Anterior cingulate cortex (tissue), 58 donors: ENCODE measurements around the gene TNFRSF8.

ENCODE experiments used
- DNase-seq, 58 donors: peaks; one replicate each; lab custom pipeline; 2025; lab: John Stamatoyannopoulos, UW

Gene TNFRSF8

DNA sequence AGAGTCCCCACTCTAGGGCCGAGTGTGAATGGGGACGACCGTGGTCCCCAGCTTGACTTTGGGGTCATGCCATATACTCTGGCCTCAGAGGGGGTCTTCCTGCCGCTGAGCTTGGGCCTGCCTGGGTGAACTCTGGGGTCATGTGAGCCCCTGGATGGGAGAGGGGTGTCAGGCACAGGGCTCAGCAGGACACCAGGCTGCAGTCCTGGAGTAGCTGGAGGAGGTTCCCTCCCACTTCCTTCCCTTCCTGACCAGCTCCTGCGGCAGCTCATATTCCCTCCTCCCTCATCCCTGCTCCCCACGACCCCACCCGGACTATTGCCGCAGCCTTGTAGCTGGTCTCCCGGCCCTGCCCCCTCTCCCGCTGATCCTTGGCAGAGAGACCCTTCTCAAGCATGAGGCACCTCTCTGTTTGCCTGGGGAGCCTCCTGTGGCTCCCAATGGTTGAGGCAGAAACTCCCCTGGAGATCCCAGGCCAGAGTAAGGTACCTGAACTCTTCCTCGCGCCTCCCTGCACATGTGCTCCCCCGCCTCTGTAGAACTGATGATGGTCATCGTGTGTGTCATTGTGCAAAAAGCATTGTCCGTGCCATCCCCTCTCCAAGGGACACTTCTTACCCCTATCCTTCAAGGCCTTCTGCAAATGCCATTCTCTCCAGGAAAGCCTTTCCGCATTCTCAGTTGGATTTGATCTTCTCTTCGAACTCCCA lies 105.5 kb downstream of the TNFRSF8 start:
- no peak for DNase-seq

GRCh38 chr1:12169442-12170135 lies 106.5 kb downstream of the TNFRSF8 start:
- no peak for DNase-seq

- DNase-seq: no peak
Observed at GRCh38 chr1:12170263-12170671, 107.2 kb downstream of the TNFRSF8 start.

- no peak for DNase-seq
Observed at GRCh38 chr1:12171206-12172041, 108.3 kb downstream of the TNFRSF8 start.

DNA sequence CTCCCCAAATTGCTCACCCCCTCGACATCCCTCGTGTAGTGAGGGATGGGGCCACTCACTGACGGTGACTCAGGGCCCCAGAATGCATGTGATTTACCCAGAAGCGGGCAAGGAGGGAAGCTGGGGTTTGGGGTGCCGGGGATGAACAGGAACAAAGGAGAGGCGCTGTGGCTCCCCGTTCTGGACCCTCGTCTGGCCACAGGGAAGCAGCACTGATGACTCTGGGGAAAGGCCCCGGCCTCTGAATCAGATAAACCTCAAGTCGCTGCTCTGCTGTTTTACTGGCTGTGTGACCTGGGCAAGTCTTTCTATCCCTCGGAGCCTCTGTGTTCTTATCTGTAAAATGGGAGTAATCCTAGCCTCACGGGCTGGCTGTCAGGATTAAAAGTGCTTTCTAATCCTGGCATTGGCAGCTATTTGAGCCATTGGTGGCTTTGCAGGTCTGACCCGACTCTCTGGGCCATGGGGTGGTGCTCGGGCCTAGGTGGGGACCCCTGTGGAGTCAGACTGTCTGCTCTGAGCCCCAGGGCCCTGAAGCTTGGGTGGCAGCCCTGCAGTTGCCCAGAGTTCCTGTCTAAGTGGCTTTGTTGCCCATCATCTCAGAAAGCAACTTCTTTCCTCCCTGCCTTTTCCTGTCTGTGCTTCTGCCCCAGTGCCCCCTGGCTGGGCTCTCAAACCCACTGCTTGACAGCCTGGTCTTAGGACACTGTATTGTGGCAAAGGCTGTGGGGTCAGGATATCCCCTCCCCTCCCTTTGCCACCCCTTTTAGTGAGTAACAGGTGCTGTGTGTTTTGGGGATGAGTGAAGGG lies 109.1 kb downstream of the TNFRSF8 start:
- peak in 1 of 58 donors; percentile 44 for DNase-seq

- DNase-seq: no peak
Observed at GRCh38 chr1:12173041-12173509, 110.0 kb downstream of the TNFRSF8 start.

DNA sequence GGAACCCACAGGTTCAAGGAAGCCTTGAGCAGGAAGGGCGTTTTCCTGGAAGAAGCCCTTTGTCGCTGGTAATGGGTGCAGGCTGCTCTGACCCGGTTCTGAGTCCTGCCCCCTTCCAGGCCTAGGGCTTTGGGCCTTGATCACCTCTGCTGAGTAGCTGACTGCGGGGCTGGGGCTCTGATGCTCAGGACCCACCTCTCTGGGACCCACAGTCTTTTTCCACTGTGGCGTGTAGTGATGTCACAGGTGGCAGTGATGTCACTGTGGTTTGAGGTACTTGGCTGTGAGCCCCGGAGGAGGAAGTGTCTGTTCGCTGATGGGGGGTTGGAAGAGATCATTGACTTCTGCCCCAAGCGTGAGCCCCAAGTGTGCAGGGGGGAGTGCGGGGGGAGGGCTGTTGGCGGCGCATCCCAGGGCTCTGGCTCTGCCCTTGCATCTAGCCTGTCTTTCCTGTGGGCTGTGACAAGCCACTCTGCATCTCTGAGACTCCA lies 110.6 kb downstream of the TNFRSF8 start:
- DNase-seq: peak in 12 of 58 donors; percentile 10 to 55 (median 24)

GRCh38 chr1:12174924-12175810 lies 112.1 kb downstream of the TNFRSF8 start:
- peak in 2 of 58 donors; percentile 24 to 34 for DNase-seq

- DNase-seq: no peak
Observed at GRCh38 chr1:12176298-12177118, 113.4 kb downstream of the TNFRSF8 start.

GRCh38 chr1:12177156-12177998 lies 114.3 kb downstream of the TNFRSF8 start:
- no peak for DNase-seq

DNA sequence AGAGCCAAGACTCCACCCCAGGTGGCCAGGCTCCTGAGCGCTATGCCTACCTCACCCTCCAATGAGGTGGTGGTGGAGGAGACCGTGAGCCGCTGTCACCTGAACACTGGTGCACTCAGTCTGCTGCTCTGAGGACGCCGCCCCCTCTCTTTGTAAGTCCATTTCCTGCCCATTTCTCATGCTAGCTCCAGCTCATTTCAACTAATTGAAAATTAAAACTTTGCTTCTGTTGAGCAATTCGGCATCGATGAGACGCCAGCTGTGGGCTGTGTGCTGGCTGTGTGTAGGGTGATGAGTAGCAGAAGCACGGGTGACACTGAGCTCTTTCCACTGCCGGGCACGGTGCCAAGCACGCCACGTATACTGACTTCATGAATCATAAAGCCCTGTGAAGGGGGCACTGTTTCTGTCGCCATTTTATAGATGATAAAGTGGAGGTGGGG lies 114.9 kb downstream of the TNFRSF8 start:
- peak in 10 of 58 donors; percentile 12 to 69 (median 21) for DNase-seq

DNA sequence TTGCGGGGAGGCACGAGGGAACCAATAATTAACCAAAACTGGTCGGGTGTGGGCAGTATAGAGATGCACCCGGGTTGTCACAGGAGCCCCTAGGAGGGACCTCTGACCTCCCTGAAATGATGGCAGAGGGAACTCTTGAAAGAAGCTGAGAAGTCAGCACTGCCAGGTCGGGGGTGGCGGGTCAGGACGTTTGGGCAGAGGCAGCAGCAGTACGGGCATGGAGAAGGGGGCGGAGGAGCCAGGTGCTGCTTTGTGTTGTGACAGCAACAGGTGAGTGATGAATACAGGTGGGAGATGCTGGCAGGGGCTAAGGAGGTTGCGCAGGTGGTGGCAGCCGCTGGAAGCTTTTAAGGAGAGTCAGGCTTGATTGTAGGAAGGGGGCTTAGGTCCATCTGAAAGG lies 115.4 kb downstream of the TNFRSF8 start:
- DNase-seq: no peak

- DNase-seq: no peak
Observed at GRCh38 chr1:12179111-12179519, 116.0 kb downstream of the TNFRSF8 start.

GRCh38 chr1:12179676-12180075 lies 116.6 kb downstream of the TNFRSF8 start:
- no peak for DNase-seq

DNA sequence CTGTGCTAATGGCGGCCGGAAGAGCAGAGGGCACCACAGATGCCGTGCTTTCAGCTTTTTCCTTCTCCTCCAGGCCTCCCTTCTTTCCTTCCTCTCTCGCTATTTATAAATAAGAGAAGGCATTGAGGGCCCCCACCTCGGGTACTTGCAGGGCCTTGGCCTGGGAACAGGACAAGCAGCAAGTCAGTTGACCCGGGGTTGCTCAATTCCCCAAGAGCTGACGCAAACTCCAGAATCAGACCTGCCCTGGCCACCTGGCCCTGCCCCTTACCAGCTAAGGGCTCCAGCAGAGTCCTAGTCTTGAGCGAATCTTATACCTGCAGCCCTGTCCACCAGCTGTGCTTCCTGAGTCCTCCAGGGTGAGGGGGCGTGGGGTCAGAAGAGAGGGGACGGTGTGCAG lies 117.2 kb downstream of the TNFRSF8 start:
- DNase-seq: peak in 34 of 58 donors; percentile 10 to 67 (median 30)

- DNase-seq: no peak
Observed at GRCh38 chr1:12180903-12181302, 117.8 kb downstream of the TNFRSF8 start.

GRCh38 chr1:12181568-12181967 lies 118.5 kb downstream of the TNFRSF8 start:
- DNase-seq: no peak
